Stimulated activated CD4-positive, alpha-beta T cell treated with anti-CD3 and anti-CD28 coated beads, Interleukin-2, amount 100 ng/mL, for 24 hours (primary cell): ENCODE results near the gene HOXB5.

Experiments used
- DNase-seq, 2 donors: peaks; one replicate each; pipeline ENCODE4 v3.0.0-alpha.2; 2020

HOXB5 gene

GRCh38 chr17:48571826-48572417 lies 21.7 kb downstream of the HOXB5 start:
- DNase-seq, result no peak

- DNase-seq, result no peak
Measured at GRCh38 chr17:48571024-48571818, 22.4 kb downstream of the HOXB5 start.

GRCh38 chr17:48570325-48571023 lies 23.1 kb downstream of the HOXB5 start:
- no peak for DNase-seq

- no peak for DNase-seq
Measured at GRCh38 chr17:48569674-48570324, 23.8 kb downstream of the HOXB5 start.

- no peak for DNase-seq
Measured at GRCh38 chr17:48569240-48569582, 24.4 kb downstream of the HOXB5 start.

GRCh38 chr17:48568499-48569239 lies 24.9 kb downstream of the HOXB5 start:
- no peak for DNase-seq

GRCh38 chr17:48567646-48568354 lies 25.8 kb downstream of the HOXB5 start:
- no peak for DNase-seq

GRCh38 chr17:48567209-48567608 lies 26.4 kb downstream of the HOXB5 start:
- no peak for DNase-seq

- no peak for DNase-seq
Measured at GRCh38 chr17:48566717-48567116, 26.9 kb downstream of the HOXB5 start.

- no peak for DNase-seq
Measured at GRCh38 chr17:48565925-48566710, 27.5 kb downstream of the HOXB5 start.

GRCh38 chr17:48565022-48565554 lies 28.5 kb downstream of the HOXB5 start:
- no peak for DNase-seq

- DNase-seq, result no peak
Measured at GRCh38 chr17:48564188-48565021, 29.2 kb downstream of the HOXB5 start.

GRCh38 chr17:48563867-48564187 lies 29.8 kb downstream of the HOXB5 start:
- DNase-seq, result no peak

- no peak for DNase-seq
Measured at GRCh38 chr17:48563385-48563838, 30.2 kb downstream of the HOXB5 start.

GRCh38 chr17:48562934-48563333 lies 30.6 kb downstream of the HOXB5 start:
- DNase-seq, result no peak

GRCh38 chr17:48561884-48562810 lies 31.4 kb downstream of the HOXB5 start:
- DNase-seq, result no peak

GRCh38 chr17:48559840-48560817 lies 33.5 kb downstream of the HOXB5 start:
- DNase-seq, result no peak
